Liver (tissue), 3 donors: ENCODE results near the gene TNMD.

Experiments
- ATF3 ChIP-seq: IDR thresholded peaks from 2 replicates; pipeline ENCODE4 v1.6.1; 2016; ENCODE audit warnings: antibody characterized with exemption
- CTCF ChIP-seq: fragments of 150-350 bp; IDR thresholded peaks from 2 replicates; pipeline ENCODE4 v1.5.1; 2017; ENCODE audit warnings: improper control_type of control experiment, low read depth, low read length; ENCODE audit not compliant: missing input control
- MAX ChIP-seq: IDR thresholded peaks from 2 replicates; pipeline ENCODE4 v1.6.1; 2016; ENCODE audit warnings: antibody characterized with exemption
- RAD21 ChIP-seq, 2 donors: IDR thresholded peaks; 2 replicates each; pipeline ENCODE4 v1.6.1; 2016; ENCODE audit warnings: antibody characterized with exemption in 2 of 2, mild to moderate bottlenecking in 2 of 2
- REST ChIP-seq: IDR thresholded peaks from 2 replicates; pipeline ENCODE4 v1.6.1; 2016; ENCODE audit warnings: antibody characterized with exemption, mild to moderate bottlenecking
- RXRA ChIP-seq, 2 donors: IDR thresholded peaks; 2 replicates each; pipeline ENCODE4 v1.6.1; 2017 to 2018; ENCODE audit warnings: antibody characterized with exemption in 2 of 2, mild to moderate bottlenecking in 1 of 2
- SP1 ChIP-seq: IDR thresholded peaks from 2 replicates; pipeline ENCODE4 v1.6.1; 2018; ENCODE audit warnings: antibody characterized with exemption, mild to moderate bottlenecking
- YY1 ChIP-seq: IDR thresholded peaks from 2 replicates; pipeline ENCODE4 v1.6.1; 2016; ENCODE audit warnings: antibody characterized with exemption, mild to moderate bottlenecking
- donor health status: healthy.
- donor health status: healthy.

GRCh38 chrX:100593581-100593980, 8.8 kb downstream of the TNMD start:
- TF ChIP-seq RAD21 (IDR thresholded peaks at IDR 0.05), result no peak
- no peak for TF ChIP-seq CTCF
- TF ChIP-seq RXRA (IDR thresholded peaks at IDR 0.05), result no peak
- no peak for TF ChIP-seq YY1
- TF ChIP-seq ATF3, result no peak
- TF ChIP-seq SP1, result no peak
- TF ChIP-seq MAX, result no peak
- TF ChIP-seq REST, result no peak
